ENCODE results near the gene SYS1.
"Not testable (repeated sequence)": the region's sequence is repeated elsewhere in the genome, so short reads cannot be mapped to it uniquely, and the experiment has no call there.

The SYS1 gene

DNA sequence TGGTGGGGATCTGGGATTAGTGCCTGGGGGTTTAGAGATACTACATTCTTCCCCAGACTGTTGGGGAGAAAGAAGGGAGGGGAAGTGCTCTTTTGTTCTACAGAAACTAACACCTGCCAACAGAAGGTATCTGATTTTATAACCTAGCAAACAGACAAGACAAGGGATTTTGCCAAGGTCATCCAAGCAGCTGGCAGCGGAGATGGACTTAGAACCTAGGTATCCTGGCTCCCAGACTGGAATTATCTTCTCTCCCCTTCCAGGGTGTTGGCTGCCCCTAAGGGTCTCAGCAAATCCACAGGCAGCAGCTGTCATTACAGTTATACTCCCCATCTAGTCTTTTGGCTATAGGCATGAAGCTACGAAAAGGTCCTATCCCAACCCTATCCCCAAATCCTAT, 23.2 kb upstream of the SYS1 start:
- no peak for DNase-seq (ENCODE audit: low read depth in 2 of 2, low spot score in 1 of 2)

DNA sequence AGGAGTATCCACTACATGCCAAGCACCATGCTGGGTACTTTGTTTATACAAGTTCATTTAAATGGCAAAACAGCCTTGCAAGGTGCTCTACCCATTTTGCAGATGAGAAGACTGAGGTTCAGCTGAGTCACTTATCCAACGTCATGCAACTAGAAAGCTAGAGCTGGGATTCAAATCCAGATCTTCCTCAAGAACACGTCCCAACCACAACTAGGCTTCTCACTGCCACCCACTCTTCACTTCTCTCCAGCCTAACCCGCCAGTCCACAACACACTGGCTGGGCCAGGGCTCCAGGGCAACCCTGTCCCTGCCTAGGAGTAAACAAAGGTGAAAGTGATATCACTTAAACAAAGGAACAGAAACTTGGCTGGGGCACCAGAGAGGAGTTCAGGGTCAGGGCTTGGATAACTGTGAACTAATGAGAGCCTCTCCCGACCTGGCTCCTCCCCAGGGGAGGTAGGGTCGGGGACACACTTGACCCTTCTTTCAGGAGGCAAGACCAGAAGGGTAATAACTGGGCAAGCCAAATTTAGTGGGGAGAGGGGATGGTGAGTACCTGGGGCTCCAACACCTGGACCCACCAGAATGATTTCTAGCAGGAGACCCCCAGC, 22.6 kb upstream of the SYS1 start:
- no peak for DNase-seq (ENCODE audit: low read depth in 2 of 2, low spot score in 1 of 2)

GRCh38 chr20:45340951-45341350, 22.0 kb upstream of the SYS1 start:
- no peak for DNase-seq (ENCODE audit: low read depth in 2 of 2, low spot score in 1 of 2)

- DNase-seq (ENCODE audit: low read depth in 2 of 2, low spot score in 1 of 2): no peak
Measured at GRCh38 chr20:45341579-45341938, 21.4 kb upstream of the SYS1 start.

GRCh38 chr20:45341939-45342854, 20.8 kb upstream of the SYS1 start:
- no peak for DNase-seq (ENCODE audit: low read depth in 2 of 2, low spot score in 1 of 2)

DNA sequence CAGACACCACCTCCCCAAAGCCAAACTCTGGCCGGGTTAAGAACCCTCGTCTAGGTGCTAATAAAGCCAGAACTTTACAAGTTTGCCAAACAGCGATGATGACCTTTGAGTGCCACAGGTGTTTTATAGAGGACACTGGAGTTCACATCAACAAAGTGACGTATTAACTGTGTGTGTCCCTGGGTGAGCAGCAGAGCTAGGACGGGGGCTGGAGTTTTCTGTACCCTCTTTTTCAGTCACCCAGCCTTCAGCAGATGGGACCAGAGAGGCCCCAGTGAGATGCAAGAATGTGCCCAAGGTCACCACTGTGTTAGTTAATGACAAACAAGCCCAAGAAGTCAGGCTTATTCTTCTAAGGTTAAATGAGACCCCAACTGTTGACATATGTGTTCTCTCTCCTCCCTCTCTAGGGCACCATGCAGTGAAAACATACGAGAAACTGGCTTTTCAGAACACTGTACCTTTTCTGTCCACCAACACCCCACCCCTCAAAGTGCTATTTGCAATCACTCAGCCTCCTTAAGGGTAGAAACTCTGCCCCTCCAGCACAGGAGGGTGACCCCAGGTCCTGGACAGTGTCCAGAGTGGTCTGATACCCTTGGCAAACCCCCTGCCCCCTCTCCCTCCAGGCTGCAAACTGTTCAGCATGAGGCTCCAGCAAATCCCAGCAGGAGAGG, 20.0 kb upstream of the SYS1 start:
- no peak for DNase-seq (ENCODE audit: low read depth in 2 of 2, low spot score in 1 of 2)

- DNase-seq (ENCODE audit: low read depth in 2 of 2, low spot score in 1 of 2): no peak
Measured at GRCh38 chr20:45343532-45344167, 19.3 kb upstream of the SYS1 start.

GRCh38 chr20:45344168-45344860, 18.6 kb upstream of the SYS1 start:
- DNase-seq (ENCODE audit: low read depth in 2 of 2, low spot score in 1 of 2): no peak

GRCh38 chr20:45345104-45345936, 17.6 kb upstream of the SYS1 start:
- DNase-seq (ENCODE audit: low read depth in 2 of 2, low spot score in 1 of 2): no peak

- DNase-seq (ENCODE audit: low read depth in 2 of 2, low spot score in 1 of 2): no peak
Measured at GRCh38 chr20:45346291-45346718, 16.7 kb upstream of the SYS1 start.

GRCh38 chr20:45346851-45347250, 16.1 kb upstream of the SYS1 start:
- no peak for DNase-seq (ENCODE audit: low read depth in 2 of 2, low spot score in 1 of 2)

DNA sequence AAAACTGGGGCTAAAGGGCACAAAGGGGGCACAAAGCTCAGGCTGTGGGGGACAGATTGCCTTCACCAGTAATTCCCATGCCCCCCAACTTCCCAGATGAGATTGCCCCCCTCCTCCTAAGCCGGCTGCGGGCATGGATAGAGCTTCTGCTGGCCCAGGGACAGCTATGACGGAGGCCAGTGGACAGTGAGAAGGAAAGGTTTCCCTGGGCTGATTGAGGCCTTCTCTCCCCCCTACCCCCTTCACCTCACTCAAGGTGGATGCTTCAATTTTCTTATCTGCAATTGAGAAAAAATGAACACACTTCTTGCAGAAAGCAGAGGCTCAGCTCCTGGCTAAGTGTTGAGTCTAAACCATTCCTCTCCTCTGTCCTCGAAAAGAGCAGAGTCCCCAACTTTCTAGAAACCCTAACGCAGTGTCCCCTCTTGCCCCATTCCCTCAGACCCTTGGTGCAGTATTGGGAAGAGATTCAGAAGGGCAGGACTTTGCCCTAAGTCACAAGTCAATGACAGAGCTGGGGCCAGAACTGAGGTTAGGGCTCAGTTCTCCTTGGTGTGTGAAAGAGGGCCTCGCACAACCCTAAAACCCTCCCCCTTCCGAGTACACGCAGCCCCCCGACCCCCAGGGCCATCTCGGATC, 15.5 kb upstream of the SYS1 start:
- DNase-seq (ENCODE audit: low read depth in 2 of 2, low spot score in 1 of 2): no peak

GRCh38 chr20:45347936-45348778, 14.8 kb upstream of the SYS1 start, which contains the start of gene SDC4:
Gene SDC4, minus strand, starts transcription at chr20:45348424. Its CDS starts 40 bp downstream, at chr20:45348384.
- DNase-seq (ENCODE audit: low read depth in 2 of 2, low spot score in 1 of 2): peak in 1 of 2 donors; percentile 50

- DNase-seq (ENCODE audit: low read depth in 2 of 2, low spot score in 1 of 2): no peak
Measured at GRCh38 chr20:45350217-45350616, 12.7 kb upstream of the SYS1 start.

- not testable (repeated sequence) for DNase-seq (ENCODE audit: low read depth in 2 of 2, low spot score in 1 of 2)
Measured at GRCh38 chr20:45350795-45351194, 12.2 kb upstream of the SYS1 start.

DNA sequence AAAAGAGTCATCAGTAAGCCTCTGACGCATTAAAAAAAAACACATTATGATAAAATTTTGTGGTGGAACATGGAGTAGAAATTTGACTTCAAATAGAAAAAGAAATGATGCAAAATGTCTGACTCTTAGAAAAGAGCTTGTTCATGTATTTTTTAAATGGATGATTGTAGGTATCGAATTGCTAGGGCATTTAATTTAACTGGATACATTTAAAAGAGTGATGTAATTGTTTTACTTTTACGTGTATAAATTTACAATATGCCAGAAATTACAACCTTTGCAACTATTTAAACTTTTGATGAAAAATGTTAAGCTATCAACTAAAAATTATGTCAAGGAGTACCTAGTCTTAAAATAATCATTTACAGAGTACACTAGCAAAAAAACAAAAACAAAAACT, 10.2 kb upstream of the SYS1 start:
- no peak for DNase-seq (ENCODE audit: low read depth in 2 of 2, low spot score in 1 of 2)

DNA sequence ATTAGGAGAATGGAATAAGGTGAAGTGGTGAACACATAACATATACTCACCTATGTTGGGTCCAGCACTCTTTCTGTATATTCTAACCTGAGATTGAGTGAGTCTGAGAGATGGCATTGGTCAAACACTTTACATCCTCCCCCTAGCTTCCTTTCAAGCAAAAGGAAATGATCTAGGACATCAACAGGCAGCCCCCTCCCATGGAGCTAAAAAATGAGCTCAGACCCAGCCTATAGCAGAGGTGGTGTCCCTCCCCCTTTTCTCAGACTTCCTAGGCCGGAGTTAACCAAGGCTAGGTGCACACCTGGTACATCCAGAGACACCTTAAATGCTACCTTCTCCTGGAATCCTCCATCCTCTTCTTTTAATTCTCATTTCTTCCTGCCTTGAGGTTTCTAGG, 9.2 kb upstream of the SYS1 start:
- DNase-seq (ENCODE audit: low read depth in 2 of 2, low spot score in 1 of 2): no peak

DNA sequence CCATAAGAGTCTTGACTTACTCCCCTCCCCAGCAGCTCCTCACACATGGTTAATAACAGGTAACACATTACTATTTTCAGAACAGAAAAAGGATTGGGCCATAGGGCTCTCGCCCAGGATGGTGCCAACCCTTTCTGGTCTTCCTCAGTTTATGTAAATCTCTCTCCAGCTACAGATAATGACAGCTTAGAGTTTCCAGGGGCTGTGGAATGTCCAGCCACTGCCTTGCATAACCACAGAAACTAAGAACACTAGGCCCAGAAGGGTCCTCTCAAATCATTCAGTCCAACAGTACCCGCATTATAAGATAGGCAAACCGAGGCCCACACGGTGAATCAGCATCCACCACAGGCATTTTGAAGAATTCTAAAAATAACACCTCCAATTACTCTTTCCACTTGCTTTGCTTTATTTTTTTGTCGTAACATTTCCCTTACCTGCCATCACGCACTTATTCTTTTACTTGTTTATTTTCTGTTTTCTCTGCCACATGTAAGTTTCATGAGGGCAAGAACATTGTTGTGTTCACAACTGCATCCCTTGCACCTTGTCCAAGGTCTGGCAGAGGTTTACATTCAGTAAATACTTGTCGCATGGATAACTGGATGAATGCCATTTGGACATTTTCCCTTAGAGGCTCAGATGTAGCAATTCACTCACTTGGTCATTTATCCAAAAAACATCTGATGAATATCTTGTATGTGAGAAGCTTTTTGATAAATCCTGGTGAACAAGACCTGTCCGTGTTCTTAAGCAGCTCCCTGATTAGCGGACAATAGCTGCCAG, 8.3 kb upstream of the SYS1 start:
- DNase-seq (ENCODE audit: low read depth in 2 of 2, low spot score in 1 of 2): no peak
